LNCAP (cell line): ENCODE data around the gene ETS1.

Experiments
- TF ChIP-seq, protein P1 (sequence below): fragments of 450-650 bp; IDR thresholded peaks from 2 replicates; pipeline ENCODE4 v1.5.1; 2017; ENCODE audit warnings: mild to moderate bottlenecking

The ETS1 gene

DNA sequence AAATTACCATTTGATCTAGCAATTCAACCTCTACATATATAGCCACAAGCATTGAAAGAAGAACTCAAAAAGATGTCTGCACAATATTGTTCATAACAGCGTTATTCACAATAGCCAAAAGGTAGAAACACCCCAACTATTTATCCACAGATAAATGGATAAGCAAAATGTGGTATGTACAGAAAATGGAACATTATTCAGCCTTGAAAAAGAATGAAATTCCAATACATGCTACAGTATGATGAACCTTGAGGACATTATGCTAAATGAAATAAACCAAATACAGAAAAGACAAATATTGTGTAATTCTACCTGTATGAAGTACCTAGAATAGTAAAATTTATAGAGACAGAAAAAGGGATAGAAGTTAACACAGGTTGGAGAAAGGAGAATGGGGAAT is 2.6 kb upstream of the ETS1 start:
- TF ChIP-seq, protein P1, sequence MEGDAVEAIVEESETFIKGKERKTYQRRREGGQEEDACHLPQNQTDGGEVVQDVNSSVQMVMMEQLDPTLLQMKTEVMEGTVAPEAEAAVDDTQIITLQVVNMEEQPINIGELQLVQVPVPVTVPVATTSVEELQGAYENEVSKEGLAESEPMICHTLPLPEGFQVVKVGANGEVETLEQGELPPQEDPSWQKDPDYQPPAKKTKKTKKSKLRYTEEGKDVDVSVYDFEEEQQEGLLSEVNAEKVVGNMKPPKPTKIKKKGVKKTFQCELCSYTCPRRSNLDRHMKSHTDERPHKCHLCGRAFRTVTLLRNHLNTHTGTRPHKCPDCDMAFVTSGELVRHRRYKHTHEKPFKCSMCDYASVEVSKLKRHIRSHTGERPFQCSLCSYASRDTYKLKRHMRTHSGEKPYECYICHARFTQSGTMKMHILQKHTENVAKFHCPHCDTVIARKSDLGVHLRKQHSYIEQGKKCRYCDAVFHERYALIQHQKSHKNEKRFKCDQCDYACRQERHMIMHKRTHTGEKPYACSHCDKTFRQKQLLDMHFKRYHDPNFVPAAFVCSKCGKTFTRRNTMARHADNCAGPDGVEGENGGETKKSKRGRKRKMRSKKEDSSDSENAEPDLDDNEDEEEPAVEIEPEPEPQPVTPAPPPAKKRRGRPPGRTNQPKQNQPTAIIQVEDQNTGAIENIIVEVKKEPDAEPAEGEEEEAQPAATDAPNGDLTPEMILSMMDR: no peak

DNA sequence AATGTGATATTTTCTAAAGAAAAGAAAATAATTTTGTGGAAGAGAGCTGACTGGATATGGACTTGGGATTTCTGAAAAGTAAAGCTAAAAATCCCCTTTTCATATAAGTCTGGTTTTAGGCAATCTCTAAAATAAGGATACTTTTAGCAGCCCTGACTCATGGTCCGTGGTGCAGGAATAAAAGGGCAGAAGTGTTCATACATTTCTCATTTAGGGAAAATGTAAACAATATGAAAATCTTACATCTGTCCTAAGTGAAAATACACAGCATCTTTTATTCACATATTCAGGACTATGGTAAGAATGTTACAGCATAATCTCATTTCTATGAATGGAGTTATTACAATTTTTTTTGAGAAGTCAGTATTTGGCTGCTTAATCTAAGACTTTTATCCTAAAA is 735 bp upstream of the ETS1 start:
- TF ChIP-seq, protein P1: no peak

DNA sequence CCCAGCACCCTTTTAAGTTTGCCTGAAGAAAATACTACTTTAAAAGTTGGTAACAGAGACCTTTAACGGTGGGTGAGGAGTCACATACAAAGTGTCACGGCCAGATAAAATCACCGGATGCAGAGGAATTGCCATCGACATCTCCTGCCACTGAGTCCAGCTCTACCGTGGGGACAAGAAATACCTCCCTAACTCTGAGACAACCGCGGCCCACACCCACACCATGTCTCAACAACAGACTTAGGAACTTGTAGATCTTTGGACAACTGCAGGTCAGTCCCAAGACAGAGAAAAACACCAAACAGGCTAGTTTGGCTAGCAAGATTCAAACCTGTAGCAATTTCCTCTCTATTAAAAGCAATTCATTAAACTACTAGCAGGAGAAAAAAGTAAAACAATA is 669 bp downstream of the ETS1 start:
- TF ChIP-seq, protein P1: no peak

DNA sequence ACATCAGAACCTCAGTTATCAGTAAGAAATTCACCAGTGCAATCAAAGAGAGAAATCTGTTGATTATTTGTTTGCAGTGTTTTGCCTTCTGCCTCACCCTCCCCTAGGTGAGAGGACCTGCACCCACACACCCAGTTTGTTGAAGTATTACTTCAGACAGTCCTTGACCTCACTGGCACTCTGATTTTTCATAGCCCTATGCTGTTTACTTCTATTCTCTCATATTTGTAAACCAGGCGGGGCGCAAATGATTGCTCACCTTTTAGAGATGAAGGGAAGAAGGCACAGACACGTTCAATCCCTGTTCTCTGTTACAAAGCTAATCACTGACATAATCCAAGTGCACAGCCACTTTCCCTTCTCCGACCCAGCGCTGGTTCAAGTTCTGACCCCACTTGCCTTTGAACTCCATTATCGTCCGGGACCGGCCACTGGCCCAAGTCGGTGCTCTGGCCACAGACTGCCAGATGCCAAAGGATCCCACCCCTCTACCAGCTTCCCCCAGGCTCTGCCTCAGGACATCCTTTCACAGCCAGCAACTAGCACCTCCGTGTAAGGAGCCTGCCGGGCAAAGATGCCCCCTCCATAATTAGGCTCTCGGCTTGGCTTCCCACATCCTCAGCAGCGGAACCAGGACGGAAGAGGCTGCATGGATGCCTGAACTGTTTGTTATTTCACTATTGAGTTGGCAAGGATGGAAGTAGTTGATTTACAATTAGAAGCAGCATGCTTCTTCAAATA is 1.7 kb downstream of the ETS1 start:
- TF ChIP-seq, protein P1: no peak

DNA sequence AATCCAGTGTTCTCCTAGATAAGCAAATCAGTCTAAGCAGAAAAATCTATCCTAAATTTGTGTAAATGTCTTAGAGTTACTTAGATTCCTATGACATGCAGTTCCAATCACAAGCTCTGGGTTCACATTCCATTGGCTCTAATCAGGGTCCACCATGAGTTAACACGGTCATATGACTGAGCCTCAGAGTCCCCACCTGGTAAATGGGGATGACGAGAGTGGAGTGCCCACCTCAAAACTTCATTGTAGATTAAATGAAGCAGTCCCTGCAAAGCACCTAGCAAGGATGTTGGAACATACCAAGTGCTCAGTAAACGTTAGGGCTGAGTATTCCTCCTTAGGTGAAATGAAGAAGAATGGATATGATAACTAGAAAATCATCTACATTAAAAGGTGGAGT is 3.1 kb downstream of the ETS1 start:
- TF ChIP-seq, protein P1: no peak

DNA sequence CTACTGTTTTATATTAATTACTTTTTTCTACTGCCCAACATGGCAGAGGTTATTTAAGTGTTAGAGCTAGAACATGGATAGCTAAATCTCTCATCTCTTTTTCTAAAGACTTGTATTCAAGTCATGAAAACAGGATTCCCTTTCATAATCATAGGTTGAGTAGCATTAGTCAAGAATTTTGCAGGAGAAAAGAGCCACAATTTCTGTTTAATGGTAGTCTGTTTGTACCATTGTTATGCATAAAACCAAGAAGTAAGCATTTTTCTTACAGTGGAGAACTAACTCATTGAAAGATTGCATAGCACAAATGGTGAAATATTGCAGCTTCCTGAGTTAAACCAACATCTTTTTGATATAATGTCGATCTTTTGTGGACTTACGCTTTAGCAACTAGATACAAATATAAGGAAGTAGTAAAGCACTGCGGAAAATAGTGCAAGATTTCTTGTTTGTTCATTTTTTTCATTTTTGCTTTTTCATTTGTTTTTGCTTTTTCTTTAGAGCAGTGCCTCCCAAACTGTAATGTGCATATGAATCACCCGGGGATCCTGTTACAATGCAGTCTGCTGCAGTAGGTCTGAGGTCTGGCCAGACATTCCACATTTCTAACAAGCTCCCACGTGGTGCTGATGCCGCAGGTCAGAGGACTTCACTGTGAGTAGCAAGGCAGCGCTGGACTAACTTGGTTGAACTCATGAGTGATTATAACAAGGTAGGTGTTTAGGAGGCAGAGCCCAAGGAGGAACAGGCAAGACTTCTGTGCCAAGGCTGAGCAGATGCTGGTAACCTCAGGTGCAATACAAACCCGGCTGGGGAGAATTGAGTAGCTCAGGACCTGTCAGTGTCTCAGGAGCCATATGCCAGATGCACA is 4.6 kb downstream of the ETS1 start:
- TF ChIP-seq, protein P1: no peak

DNA sequence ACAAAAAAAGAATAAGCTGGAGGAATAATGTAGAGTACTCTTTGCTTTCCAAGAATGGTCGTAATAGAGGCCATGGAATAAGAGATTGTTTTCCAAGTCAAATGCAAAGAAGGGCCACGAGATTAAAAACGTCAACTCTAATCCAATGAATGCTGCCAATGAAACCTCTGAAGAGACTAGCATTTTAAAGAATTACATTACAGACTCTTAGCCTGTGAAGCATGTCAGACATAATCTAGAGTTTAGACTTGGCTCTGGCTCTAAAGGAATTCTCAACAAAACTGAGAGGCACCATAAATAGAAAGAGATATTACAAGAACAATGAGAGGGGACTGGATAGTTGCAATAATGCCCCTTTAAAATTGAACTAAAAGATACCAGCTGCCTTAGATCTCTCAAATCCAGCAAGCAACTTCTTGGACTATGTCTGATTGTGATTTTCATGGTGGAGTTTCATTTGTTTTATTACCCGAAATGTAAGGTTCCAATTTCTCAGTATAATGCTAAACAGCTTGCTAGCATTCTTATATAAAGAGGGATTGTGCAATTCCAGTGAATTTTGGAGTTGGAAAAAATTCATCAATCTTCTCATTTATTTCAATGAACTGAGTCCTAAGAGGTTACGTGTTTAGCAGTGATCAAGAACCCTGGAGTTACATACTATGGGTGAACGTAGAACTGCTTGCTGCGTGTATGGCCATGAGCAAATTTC is 5.6 kb downstream of the ETS1 start:
- TF ChIP-seq, protein P1: no peak
